H7 (cell line): ENCODE measurements around the gene DNM3. TPM values are rescaled to one million over a fixed set of nuclear protein-coding genes. Genes with fewer than 3 reads are reported as not detected.

Experiments used
- DNase-seq: peaks from one replicate; pipeline ENCODE4 v3.0.0; 2012
- H3K27me3 ChIP-seq: 2 replicates; pipeline ENCODE4 v1.6.0; 2011; ENCODE audit warnings: mild to moderate bottlenecking, low read length; ENCODE audit not compliant: control insufficient read depth, insufficient read depth
- H3K36me3 ChIP-seq: replicated peaks from 2 replicates; pipeline ENCODE4 v1.5.1; 2011; ENCODE audit warnings: low read length; ENCODE audit not compliant: control insufficient read depth, insufficient read depth
- H3K4me3 ChIP-seq: 2 replicates; pipeline ENCODE4 v1.5.1; 2011; ENCODE audit warnings: low read depth, mild to moderate bottlenecking, control low read depth, low read length, moderate library complexity; ENCODE audit not compliant: insufficient read depth
- total RNA-seq: library from RNA; depleted of rRNA; stranded (reverse); fragments of >200 nt; shearing (Covaris generic); gene quantifications from 2 replicates; pipeline ENCODE4 v1.2.3, GENCODE V29; 2014

Gene DNM3
- total RNA-seq, 1 experiment from 2014 or later = 0.73 TPM

DNA sequence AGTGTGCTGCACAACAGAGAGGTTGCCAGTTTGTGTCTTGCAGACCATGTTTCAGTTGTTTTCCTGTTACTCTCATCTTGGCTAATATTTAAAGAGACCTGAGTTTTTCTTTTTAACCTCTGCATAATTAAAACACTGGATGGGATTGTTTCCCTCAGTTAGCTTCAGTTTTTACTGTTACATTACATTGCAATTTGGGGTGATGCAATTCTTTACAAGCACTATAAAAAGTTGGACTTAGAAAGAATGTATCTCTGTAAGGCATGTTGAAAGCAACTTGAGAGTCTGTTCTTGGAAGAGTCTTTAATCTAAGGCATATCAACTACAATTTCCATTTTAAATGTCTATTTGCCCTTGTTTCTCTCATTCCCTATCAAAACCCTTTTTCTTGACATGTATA lies 99.1 kb downstream of the DNM3 start:
- DNase-seq = no peak
- no peaks in the 10 kb centered on the region for H3K27me3 ChIP-seq
- no peaks in the 10 kb centered on the region for H3K36me3 ChIP-seq
- no peak overlapping the region for H3K4me3 ChIP-seq

GRCh38 chr1:171941920-171942319 lies 100.6 kb downstream of the DNM3 start:
- H3K4me3 ChIP-seq = no peak overlapping the region
- DNase-seq = no peak
- H3K27me3 ChIP-seq = no peaks in the 10 kb centered on the region
- H3K36me3 ChIP-seq = no peaks in the 10 kb centered on the region

DNA sequence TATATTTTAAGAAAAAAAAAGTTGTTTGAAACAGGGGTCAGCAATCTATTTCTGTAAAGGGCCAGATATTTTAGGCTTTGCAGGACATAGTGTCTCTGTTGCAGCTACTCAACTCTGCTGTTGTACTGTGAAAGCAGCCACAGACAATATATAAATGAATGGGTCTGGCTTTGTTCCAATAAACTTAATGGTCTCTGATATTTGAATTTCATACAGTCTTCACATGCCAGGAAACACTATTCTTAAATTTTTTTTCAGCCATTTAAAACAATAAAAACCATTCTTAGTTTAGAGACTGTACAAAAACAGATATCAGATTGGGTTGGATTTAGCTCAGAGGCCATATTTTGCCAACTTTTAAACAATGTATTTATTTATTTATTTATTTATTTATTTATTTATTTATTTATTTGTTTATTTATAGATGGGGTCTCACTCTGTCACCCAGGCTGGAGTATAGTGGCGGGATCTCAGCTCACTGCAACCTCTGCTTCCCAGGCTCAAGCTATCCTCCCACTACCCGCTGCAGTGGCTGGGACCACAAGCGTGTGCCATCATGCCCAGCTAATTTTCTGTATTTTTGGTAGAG lies 102.8 kb downstream of the DNM3 start:
- DNase-seq = no peak
- no peak overlapping the region for H3K4me3 ChIP-seq
- H3K36me3 ChIP-seq = no peaks in the 10 kb centered on the region
- no peaks in the 10 kb centered on the region for H3K27me3 ChIP-seq

DNA sequence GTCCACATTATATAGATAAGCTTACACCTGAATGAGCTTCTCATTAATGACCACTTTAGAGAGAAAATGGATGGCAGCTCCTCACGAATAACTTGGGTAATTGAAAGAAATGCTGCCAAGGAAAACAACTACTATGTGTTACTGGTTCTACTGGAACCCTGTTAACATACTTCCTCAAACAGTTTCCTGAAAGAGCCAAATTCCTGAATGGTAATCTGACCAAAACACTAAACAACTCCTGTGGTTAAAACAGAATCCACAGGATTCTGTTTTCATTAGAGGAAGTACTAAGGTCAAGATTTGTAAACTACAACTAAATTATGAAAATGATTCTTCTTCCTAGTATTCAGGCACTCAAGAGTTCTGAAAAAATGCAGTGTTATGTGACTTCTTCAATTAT lies 107.2 kb downstream of the DNM3 start:
- Histone ChIP-seq H3K36me3 (no peaks in the 10 kb centered on the region), H3K27me3 (no peaks in the 10 kb centered on the region), H3K4me3 (no peak overlapping the region)
- no peak for DNase-seq

- H3K27me3 ChIP-seq = no peaks in the 10 kb centered on the region
- no peak overlapping the region for H3K4me3 ChIP-seq
- no peak for DNase-seq
- H3K36me3 ChIP-seq = no peaks in the 10 kb centered on the region
Measured at GRCh38 chr1:171949316-171949715, 108.0 kb downstream of the DNM3 start.

DNA sequence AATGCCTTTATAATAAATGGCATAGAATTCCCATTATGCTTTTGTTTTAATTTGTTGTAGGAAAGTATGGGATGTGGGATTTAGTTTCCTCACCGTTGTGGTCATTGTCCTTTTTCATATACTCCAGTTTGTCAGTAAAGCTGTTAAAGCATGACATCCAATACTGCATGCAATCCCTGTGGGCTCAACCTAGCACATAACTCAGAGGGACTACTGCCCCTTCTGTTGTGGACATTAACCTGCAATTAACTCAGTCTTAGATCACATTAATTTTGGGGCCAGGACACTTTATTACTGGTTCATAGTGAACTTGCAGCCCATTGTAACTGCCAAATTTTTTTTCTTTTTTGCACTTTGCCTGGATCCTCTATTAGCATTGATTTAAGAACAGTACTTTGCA lies 112.5 kb downstream of the DNM3 start:
- H3K4me3 ChIP-seq = no peak overlapping the region
- no peaks in the 10 kb centered on the region for H3K27me3 ChIP-seq
- no peaks in the 10 kb centered on the region for H3K36me3 ChIP-seq
- no peak for DNase-seq

DNA sequence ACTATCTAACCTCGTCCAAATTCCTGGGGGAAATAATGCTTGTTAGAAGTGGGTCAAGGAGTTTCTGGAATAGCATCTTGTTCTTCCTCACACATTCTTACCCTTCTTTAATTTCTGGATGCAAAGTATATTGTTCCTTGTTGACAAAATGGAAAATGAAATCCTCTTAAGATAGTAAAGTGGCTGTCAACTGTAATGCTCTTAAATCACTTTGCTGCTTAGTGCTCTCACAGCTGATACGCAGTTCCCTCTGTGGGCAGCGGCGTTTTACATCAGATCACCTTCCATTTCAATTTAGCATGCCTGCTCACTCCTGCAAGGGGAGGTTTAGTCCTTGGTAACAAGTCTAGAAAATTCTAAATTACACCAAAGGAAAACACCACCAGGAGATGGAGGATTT lies 113.1 kb downstream of the DNM3 start:
- Histone ChIP-seq H3K36me3 (no peaks in the 10 kb centered on the region), H3K4me3 (no peak overlapping the region), H3K27me3 (no peaks in the 10 kb centered on the region)
- no peak for DNase-seq

GRCh38 chr1:171961861-171962260 lies 120.6 kb downstream of the DNM3 start:
- Histone ChIP-seq H3K36me3 (no peaks in the 10 kb centered on the region), H3K4me3 (no peak overlapping the region), H3K27me3 (no peaks in the 10 kb centered on the region)
- DNase-seq = no peak

DNA sequence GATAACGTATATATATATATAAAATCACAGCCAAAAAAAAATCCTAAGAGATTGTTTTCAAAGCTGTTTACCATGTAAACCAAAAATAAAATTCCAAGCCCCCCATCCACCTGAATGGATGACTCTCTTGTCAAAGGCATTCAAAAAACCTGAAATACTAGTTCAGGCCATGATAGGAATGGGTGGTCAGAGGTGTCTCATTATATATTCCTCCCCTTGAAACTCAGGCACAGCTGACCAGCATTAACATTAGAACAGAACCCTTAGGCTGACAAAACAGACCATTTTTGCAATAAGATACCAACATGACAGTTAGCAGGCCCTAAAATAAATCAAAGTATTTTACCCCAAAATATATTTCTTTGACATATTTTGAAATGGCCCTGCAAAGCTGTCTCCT lies 122.5 kb downstream of the DNM3 start:
- DNase-seq = no peak
- Histone ChIP-seq H3K27me3 (no peaks in the 10 kb centered on the region), H3K4me3 (no peak overlapping the region), H3K36me3 (no peaks in the 10 kb centered on the region)

DNA sequence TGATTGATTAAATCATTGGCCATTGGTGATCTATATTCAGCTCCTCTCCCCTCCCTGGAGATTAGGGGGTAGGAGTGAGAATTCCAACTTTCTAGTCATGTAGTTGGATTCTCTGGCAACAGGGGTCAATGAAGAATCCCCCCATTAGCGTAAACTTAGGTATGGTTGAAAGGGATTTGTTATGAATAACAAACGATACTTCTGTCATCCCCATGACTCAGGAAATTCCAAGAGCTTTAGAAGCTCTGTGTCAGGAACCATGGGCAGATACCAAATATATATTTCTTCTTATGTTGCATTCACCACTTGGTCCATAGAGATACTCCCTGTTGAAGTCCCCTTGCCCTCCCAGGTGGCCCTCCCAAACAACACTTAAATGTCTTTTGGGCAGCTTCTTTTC lies 124.5 kb downstream of the DNM3 start:
- Histone ChIP-seq H3K4me3 (no peak overlapping the region), H3K36me3 (no peaks in the 10 kb centered on the region), H3K27me3 (no peaks in the 10 kb centered on the region)
- no peak for DNase-seq

DNA sequence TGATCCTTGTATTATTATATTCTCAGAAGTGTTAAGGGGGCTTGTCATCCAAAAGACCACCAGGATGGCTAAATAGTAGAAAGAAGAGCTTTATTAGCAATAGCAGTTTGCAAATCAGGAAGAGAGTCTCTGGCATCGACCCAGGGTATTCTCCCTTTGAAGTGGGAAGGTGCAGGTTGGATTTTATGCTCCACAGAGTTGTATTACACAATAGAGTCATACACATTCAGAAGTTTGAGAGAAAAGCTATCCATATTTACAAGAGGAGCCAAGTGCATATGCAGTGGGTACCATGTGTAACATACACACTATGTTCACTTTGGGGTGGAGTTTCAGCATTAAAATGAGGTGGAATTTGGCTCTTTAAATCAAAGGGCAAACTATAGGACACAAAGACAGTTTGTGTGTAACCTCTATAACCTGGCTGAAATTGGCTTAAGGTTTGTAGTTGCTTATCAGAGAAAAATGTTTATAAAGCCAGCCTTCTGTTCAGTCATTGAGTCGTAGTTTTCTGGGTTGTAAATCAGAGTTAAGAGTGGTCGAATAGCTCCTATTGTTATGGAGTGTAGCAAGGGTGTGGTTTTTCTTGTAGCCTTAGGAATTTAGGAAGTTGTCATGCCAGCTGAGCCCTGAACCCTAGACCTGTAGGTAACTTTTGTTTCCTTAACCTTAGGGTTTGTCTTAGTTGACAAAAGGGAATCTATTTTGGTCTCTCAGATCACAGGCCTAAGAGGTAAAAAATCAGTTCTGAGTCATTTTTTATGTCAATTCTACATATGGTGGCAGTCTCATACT lies 125.3 kb downstream of the DNM3 start:
- no peak overlapping the region for H3K4me3 ChIP-seq
- DNase-seq = no peak
- no peaks in the 10 kb centered on the region for H3K27me3 ChIP-seq
- H3K36me3 ChIP-seq = no peaks in the 10 kb centered on the region

DNA sequence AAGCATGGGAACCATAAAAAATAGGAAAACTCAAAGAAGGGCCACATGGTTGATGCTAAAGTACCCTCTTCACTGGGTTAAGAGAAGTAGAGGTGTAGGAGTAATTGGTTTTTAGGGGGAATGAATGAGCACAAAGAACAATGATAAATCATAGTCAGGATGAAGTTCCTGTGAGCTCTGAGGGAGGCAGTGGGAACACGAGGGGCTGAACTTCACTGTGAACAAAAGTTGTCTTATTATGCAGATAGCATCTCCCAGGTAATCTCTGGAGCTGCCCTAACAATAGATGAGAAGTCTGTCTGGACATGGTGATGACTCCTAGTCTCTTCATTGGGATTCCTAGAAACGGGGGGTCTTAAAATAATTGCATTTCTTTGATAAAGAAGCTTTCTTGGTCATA lies 127.9 kb downstream of the DNM3 start:
- DNase-seq = no peak

GRCh38 chr1:171969813-171970212 lies 128.5 kb downstream of the DNM3 start:
- no peaks in the 10 kb centered on the region for H3K27me3 ChIP-seq
- H3K4me3 ChIP-seq = no peak overlapping the region
- no peak for DNase-seq
- no peaks in the 10 kb centered on the region for H3K36me3 ChIP-seq

More for the DNA sequence above, 127.9 kb downstream of the DNM3 start:
- no peaks in the 10 kb centered on the region for H3K36me3 ChIP-seq
- no peaks in the 10 kb centered on the region for H3K27me3 ChIP-seq
- no peak overlapping the region for H3K4me3 ChIP-seq

GRCh38 chr1:171972846-171973245 lies 131.5 kb downstream of the DNM3 start:
- Histone ChIP-seq H3K4me3 (no peak overlapping the region), H3K27me3 (no peaks in the 10 kb centered on the region), H3K36me3 (no peaks in the 10 kb centered on the region)
- no peak for DNase-seq

DNA sequence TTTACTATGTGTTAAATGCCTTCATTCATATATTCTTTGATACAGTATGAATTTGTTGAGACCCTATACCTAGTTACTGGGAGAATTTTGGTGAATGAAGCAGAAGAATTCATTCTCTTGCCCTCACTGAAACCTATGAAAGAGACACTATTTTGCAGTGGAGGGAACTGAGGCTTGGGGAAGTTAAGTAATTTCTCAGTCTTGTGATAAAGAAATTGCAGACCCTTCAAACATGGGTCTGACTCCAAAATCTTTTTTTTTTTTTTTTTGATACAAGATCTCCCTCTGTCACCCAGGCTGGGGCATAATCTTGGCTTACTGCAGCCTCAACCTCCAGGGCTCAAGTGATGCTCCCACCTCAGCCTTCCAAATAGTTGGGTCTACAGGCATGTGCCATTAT lies 132.1 kb downstream of the DNM3 start:
- H3K36me3 ChIP-seq = no peaks in the 10 kb centered on the region
- no peaks in the 10 kb centered on the region for H3K27me3 ChIP-seq
- H3K4me3 ChIP-seq = no peak overlapping the region
- DNase-seq = no peak
